Astrocyte of the spinal cord (primary cell): ENCODE data around the gene PRRG3.

Experiments used
- DNase-seq: peaks from one replicate; pipeline ENCODE4 v3.0.0; 2011; ENCODE audit warnings: low read depth, low spot score
- H3K4me3 ChIP-seq: 2 replicates; pipeline ENCODE4 v1.5.1; 2011; ENCODE audit warnings: low read depth, mild to moderate bottlenecking, low read length, moderate library complexity
- in situ Hi-C: cut with HindIII; loops from 2 replicates; pipeline ENCODE4 v1.10.0; 2017; ENCODE audit warnings: low sequenced_read_pairs
- TF ChIP-seq, protein P1 (sequence below): IDR thresholded peaks from 2 replicates; pipeline ENCODE4 v1.5.1; 2012; ENCODE audit warnings: low read depth, mild to moderate bottlenecking, low read length, inconsistent platforms

The PRRG3 gene

DNA sequence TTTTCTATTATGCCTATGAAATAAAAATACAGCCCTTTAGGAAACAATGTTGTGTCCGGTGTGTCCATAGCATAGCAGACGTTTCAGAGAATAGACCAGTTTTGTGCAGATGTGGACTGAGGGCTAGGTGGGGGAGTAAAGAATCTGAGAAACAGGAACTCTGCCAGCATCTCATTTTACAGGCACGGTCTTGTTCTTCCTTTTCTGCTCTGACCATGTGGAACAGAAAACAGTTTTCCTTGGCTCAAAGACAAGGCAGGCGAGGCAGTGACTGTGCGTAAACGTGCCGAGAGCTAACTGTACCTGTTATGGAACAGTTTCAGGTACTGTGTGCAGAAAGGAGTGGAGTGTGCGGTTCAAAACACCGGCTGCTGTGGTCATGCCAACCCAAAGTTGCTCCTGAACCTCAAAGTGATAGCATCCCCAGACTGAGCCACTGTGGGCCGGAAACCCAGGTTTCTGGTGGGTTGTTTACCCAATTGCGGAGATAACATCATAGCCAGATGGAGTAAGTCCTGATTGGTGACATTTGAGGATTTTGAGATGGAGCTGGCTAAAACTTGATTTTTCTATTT lies 59.5 kb downstream of the PRRG3 start:
- TF ChIP-seq, protein P1, sequence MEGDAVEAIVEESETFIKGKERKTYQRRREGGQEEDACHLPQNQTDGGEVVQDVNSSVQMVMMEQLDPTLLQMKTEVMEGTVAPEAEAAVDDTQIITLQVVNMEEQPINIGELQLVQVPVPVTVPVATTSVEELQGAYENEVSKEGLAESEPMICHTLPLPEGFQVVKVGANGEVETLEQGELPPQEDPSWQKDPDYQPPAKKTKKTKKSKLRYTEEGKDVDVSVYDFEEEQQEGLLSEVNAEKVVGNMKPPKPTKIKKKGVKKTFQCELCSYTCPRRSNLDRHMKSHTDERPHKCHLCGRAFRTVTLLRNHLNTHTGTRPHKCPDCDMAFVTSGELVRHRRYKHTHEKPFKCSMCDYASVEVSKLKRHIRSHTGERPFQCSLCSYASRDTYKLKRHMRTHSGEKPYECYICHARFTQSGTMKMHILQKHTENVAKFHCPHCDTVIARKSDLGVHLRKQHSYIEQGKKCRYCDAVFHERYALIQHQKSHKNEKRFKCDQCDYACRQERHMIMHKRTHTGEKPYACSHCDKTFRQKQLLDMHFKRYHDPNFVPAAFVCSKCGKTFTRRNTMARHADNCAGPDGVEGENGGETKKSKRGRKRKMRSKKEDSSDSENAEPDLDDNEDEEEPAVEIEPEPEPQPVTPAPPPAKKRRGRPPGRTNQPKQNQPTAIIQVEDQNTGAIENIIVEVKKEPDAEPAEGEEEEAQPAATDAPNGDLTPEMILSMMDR, result no peak
- in situ Hi-C loops, result no loop called here
- H3K4me3 ChIP-seq, result no peak overlapping the region
- peak; percentile 53 for DNase-seq
